GM12878 (cell line): ENCODE measurements around the gene NR2F2. TPM values are rescaled to one million over a fixed set of nuclear protein-coding genes. Genes with fewer than 3 reads are reported as not detected.

Source experiments
- ATAC-seq: fragments of 200-7000 bp; cut with Tn5 transposase; 3 replicates; pipeline ENCODE4 v1.9.1; 2020; ENCODE audit warnings: mild to moderate bottlenecking, moderate library complexity
- BruUV-seq: library from RNA; stranded (reverse); fragments of 400-500 nt; replicated peaks from 2 replicates; lab custom pipeline; 2021; lab: Mats Ljungman, UMichigan
- CTCF ChIA-PET: fragments of 300-600 bp; sonication (Branson Sonifier 250); formaldehyde crosslinking; extraction: SDS; loops from one replicate; lab custom pipeline; 2021; ENCODE audit warnings: inconsistent platforms; lab: Yijun Ruan, JAX
- POLR2A ChIA-PET: fragments of 350-600 bp; formaldehyde crosslinking; extraction: SDS; loops from one replicate; lab custom pipeline; 2021; ENCODE audit warnings: inconsistent platforms; lab: Charles Lee
- RAD21 ChIA-PET: fragments of 300-600 bp; sonication (Branson Sonifier 250); formaldehyde crosslinking; loops from one replicate; lab custom pipeline; 2023; ENCODE audit warnings: antibody characterized with exemption; ENCODE audit not compliant: unreplicated experiment; lab: Charles Lee
- SMC1A ChIA-PET: fragments of 300-600 bp; sonication (Branson Sonifier 250); formaldehyde crosslinking; loops from one replicate; lab custom pipeline; 2023; ENCODE audit not compliant: unreplicated experiment, uncharacterized antibody; lab: Charles Lee
- DNase-seq: peaks from one replicate; pipeline ENCODE4 v3.0.0-alpha.2; 2011; ENCODE audit warnings: low read depth, low spot score
- FAIRE-seq: peaks from 3 replicates; lab custom pipeline; 2011; peaks lifted over from hg19 to GRCh38; lab: Jason Lieb, UNC
- H2AFZ ChIP-seq: 2 replicates; pipeline ENCODE4 v1.6.0; 2011; ENCODE audit warnings: low read depth, low read length, control low read depth; ENCODE audit not compliant: control insufficient read depth
- H3K27ac ChIP-seq: 2 replicates; pipeline ENCODE4 v1.5.1; 2011; ENCODE audit warnings: control low read depth; ENCODE audit not compliant: control insufficient read depth, insufficient read depth
- H3K27me3 ChIP-seq, 2 experiments: replicated peaks in 1 of 2; 2 replicates each; pipeline versions ENCODE4 v1.6.0 to v1.6.1; 2011; ENCODE audit warnings: low read length in 1 of 2; ENCODE audit not compliant: control insufficient read depth in 2 of 2, insufficient read depth in 2 of 2
- H3K36me3 ChIP-seq, 2 experiments: 2 replicates each; pipeline ENCODE4 v1.5.1; 2011; ENCODE audit warnings: low read length in 1 of 2; ENCODE audit not compliant: control insufficient read depth in 2 of 2, insufficient read depth in 2 of 2
- H3K4me1 ChIP-seq: 2 replicates; pipeline ENCODE4 v1.6.1; 2011; ENCODE audit warnings: mild to moderate bottlenecking, low read length, moderate library complexity, mixed read lengths; ENCODE audit not compliant: control insufficient read depth, insufficient read depth
- H3K4me2 ChIP-seq: 2 replicates; pipeline ENCODE4 v1.6.0; 2011; ENCODE audit warnings: control low read depth; ENCODE audit not compliant: control insufficient read depth, insufficient read depth
- H3K4me3 ChIP-seq: fragments of 200-600 bp; sonication (generic); 2 replicates; pipeline ENCODE4 v1.5.1; 2016
- H3K79me2 ChIP-seq: 2 replicates; pipeline ENCODE4 v1.6.0; 2011; ENCODE audit warnings: low read length; ENCODE audit not compliant: control insufficient read depth, insufficient read depth
- H3K9ac ChIP-seq: 2 replicates; pipeline ENCODE4 v1.8.0; 2011; ENCODE audit warnings: low read length, control low read depth, mixed read lengths; ENCODE audit not compliant: control insufficient read depth, insufficient read depth
- H3K9me3 ChIP-seq: replicated peaks from 3 replicates; pipeline ENCODE4 v1.5.1; 2011; ENCODE audit warnings: mild to moderate bottlenecking, low read length; ENCODE audit not compliant: control insufficient read depth, insufficient read depth
- H4K20me1 ChIP-seq: 2 replicates; pipeline ENCODE4 v1.6.0; 2011; ENCODE audit not compliant: control insufficient read depth, insufficient read depth
- GATAD2B ChIP-seq: fragments of 450-650 bp; conservative IDR thresholded peaks from 2 replicates; pipeline ENCODE4 v1.6.1; 2017; ENCODE audit warnings: low read depth, mild to moderate bottlenecking, moderate library complexity
- KLF5 ChIP-seq: fragments of 450-650 bp; IDR thresholded peaks from 2 replicates; pipeline ENCODE4 v1.6.1; 2014; ENCODE audit warnings: mild to moderate bottlenecking; ENCODE audit not compliant: partially characterized antibody
- NR2C1 ChIP-seq: fragments of 450-650 bp; IDR thresholded peaks from 2 replicates; pipeline ENCODE4 v1.6.1; 2017; ENCODE audit warnings: antibody characterized with exemption, mild to moderate bottlenecking, moderate library complexity
- PBX3 ChIP-seq: IDR thresholded peaks from 2 replicates; pipeline ENCODE4 v1.6.1; 2011; ENCODE audit warnings: mild to moderate bottlenecking, low read depth, low read length, moderate library complexity; ENCODE audit not compliant: insufficient replicate concordance
- SIN3A ChIP-seq: IDR thresholded peaks from 2 replicates; pipeline ENCODE4 v1.6.1; 2012; ENCODE audit warnings: low read depth, low read length, improper control_type of control experiment
- STAT1 ChIP-seq: fragments of 450-650 bp; conservative IDR thresholded peaks from 2 replicates; pipeline ENCODE4 v1.6.1; 2014; ENCODE audit warnings: antibody characterized with exemption, mild to moderate bottlenecking
- TCF3 ChIP-seq: IDR thresholded peaks from 2 replicates; pipeline ENCODE4 v1.6.1; 2012; ENCODE audit warnings: low read depth, mild to moderate bottlenecking, low read length, borderline replicate concordance; ENCODE audit not compliant: insufficient read depth
- YY1 ChIP-seq: IDR thresholded peaks from 2 replicates; pipeline ENCODE4 v1.6.1; 2011; ENCODE audit warnings: low read depth, mild to moderate bottlenecking, low read length
- ZNF207 ChIP-seq: fragments of 450-650 bp; IDR thresholded peaks from 2 replicates; pipeline ENCODE4 v1.6.1; 2014; ENCODE audit warnings: antibody characterized with exemption, mild to moderate bottlenecking, borderline replicate concordance
- WGBS: methylation state at CpG from one replicate; pipeline ENCODE4 v1.1.6; 2016; ENCODE audit warnings: low lambda C conversion rate; ENCODE audit not compliant: insufficient replicate concordance, insufficient coverage; ENCODE audit errors: missing lambda C conversion rate; 5-methylcytosine and 5-hydroxymethylcytosine counted together
- in situ Hi-C: fragments of 300-500 bp; cut with MboI; formaldehyde crosslinking; loops from 9 replicates; pipeline ENCODE4 v1.14.3; 2018; ENCODE audit warnings: mixed read lengths
- intact Hi-C: fragments of 100-400 bp; cut with micrococcal nuclease; formaldehyde crosslinking; loops from one replicate; pipeline ENCODE4 v1.14.2; 2022; ENCODE audit not compliant: unreplicated experiment
- polyA plus RNA-seq, 11 experiments: library from polyadenylated mRNA; depleted of rRNA in 4 of 11; unstranded in 6 of 11; stranded (reverse) in 5 of 11; fragments of >200 nt; fragmentation: Nextera tagmentation in 4 of 11; fragmentation: Illumina TruSeq in 1 of 11; extraction: Ambion mirVana in 4 of 11; extraction: Trizol in 1 of 11; gene quantifications; 1 replicate in 1 of 11; 2 replicates in 10 of 11; pipeline versions ENCODE4 v1.2.1 to v1.2.3, GENCODE V29; 2011 to 2016; ENCODE audit warnings: inconsistent platforms in 2 of 11, missing spikeins in 2 of 11, low read depth in 1 of 11
- total RNA-seq, 4 experiments: library from RNA; depleted of rRNA in 3 of 4; stranded (reverse); fragments of >200 nt in 3 of 4; fragmentation: Illumina TruSeq in 1 of 4; extraction: Trizol in 1 of 4; gene quantifications; 2 replicates each; pipeline versions ENCODE4 v1.2.1 to v1.2.3, GENCODE V29; 2013 to 2021

The NR2F2 gene
- total and polyA plus RNA-seq, 10 of the 15 experiments (the other 5 are each of a cell fraction or from before 2014, with no cell fraction given), result 1.1 to 10.1 (median 3.2) TPM

GRCh38 chr15:96361309-96362010, 31.0 kb downstream of the NR2F2 start:
- CTCF ChIA-PET, result interaction anchor here (0.6 to 7.5 kb wide), 6 partner anchors 9 to 1076 kb away, joined by 3 to 76 read pairs (median 4); partner anchors contain the start of gene NR2F2
- peaks cover 5% of the 10 kb centered on the region; the same call in 1 of the 2 replicates for H3K4me1 ChIP-seq
- no peak overlapping the region for H3K4me3 ChIP-seq
- SMC1A ChIA-PET, result interaction anchor here (0.6 to 1.5 kb wide), 11 partner anchors 12 to 884 kb away, joined by 3 to 8 read pairs (median 3); partner anchors contain the start of gene NR2F2
- ATAC-seq, result no peak
- 49% methylated on average over 33 of the region's 34 CpGs for WGBS
- in situ Hi-C loops (no loop called here), intact Hi-C loops (no loop called here)
- H3K79me2 ChIP-seq, result no peaks in the 10 kb centered on the region
- H3K9ac ChIP-seq, result no peak overlapping the region
- H3K27me3 ChIP-seq, result peaks cover 9 to 17% of the 10 kb centered on the region in 2 experiments
- no peak for FAIRE-seq
- POLR2A ChIA-PET, result interaction anchor here (0.7 to 2.1 kb wide), 3 partner anchors 12 to 765 kb away, joined by 4 to 9 read pairs (median 5); no protein-coding TSS in a partner anchor
- no peaks in the 10 kb centered on the region; the same call in 2 of the 3 replicates for H3K9me3 ChIP-seq
- DNase-seq, result no peak
- BruUV-seq, result no TSS peak
- no peak overlapping the region for H3K4me2 ChIP-seq
- no peaks in the 10 kb centered on the region for H3K36me3 ChIP-seq
- TF ChIP-seq PBX3 (no peak), YY1 (no peak), ZNF207 (no peak), TCF3 (no peak), GATAD2B (no peak), SIN3A (no peak), NR2C1 (no peak), KLF5 (no peak), STAT1 (no peak)
- no peak overlapping the region for H3K27ac ChIP-seq
- no peak overlapping the region for H2AFZ ChIP-seq
- RAD21 ChIA-PET, result interaction anchor here (0.6 to 1.9 kb wide), 11 partner anchors 10 to 1240 kb away, joined by 3 to 8 read pairs (median 3); partner anchors contain the start of gene NR2F2
- no peaks in the 10 kb centered on the region for H4K20me1 ChIP-seq
